PC-3 (cell line): ENCODE results near the gene MKX. TPM values are rescaled to one million over a fixed set of nuclear protein-coding genes. Genes with fewer than 3 reads are reported as not detected.
"Not testable (repeated sequence)": the region's sequence is repeated elsewhere in the genome, so short reads cannot be mapped to it uniquely, and the experiment has no call there.

Experiments
- ATAC-seq: fragments of 200-7000 bp; cut with Tn5 transposase; 2 replicates; pipeline ENCODE4 v1.9.1; 2020; ENCODE audit warnings: mild to moderate bottlenecking, moderate library complexity
- BruUV-seq: library from RNA; stranded (reverse); fragments of 400-500 nt; replicated peaks from 2 replicates; lab custom pipeline; 2021; lab: Mats Ljungman, UMichigan
- CTCF ChIA-PET: fragments of 300-600 bp; sonication (Branson Sonifier 250); formaldehyde crosslinking; loops from one replicate; lab custom pipeline; 2022; ENCODE audit warnings: antibody characterized with exemption; lab: Charles Lee
- POLR2A ChIA-PET: fragments of 300-600 bp; sonication (Branson Sonifier 250); formaldehyde crosslinking; loops from one replicate; lab custom pipeline; 2022; ENCODE audit warnings: antibody characterized with exemption; ENCODE audit not compliant: unreplicated experiment; lab: Charles Lee
- DNase-seq: peaks from one replicate; pipeline ENCODE4 v3.0.0-alpha.2; 2015
- H2AFZ ChIP-seq: fragments of 300-600 bp; sonication (generic); 2 replicates; pipeline ENCODE4 v1.6.0; 2016; ENCODE audit warnings: antibody characterized with exemption, low read length
- H3F3A ChIP-seq: fragments of 300-600 bp; sonication (generic); one replicate; pipeline ENCODE4 v1.6.0; 2017; ENCODE audit warnings: antibody characterized with exemption, low read length, control low read depth, mild to moderate bottlenecking; ENCODE audit not compliant: unreplicated experiment
- H3K27ac ChIP-seq: fragments of 300-600 bp; sonication (generic); 2 replicates; pipeline ENCODE4 v1.5.1; 2016; ENCODE audit warnings: mild to moderate bottlenecking, low read length
- H3K27me3 ChIP-seq: fragments of 300-600 bp; sonication (generic); 2 replicates; pipeline ENCODE4 v1.6.1; 2016; ENCODE audit warnings: low read length, mixed read lengths
- H3K36me3 ChIP-seq: fragments of 300-600 bp; sonication (generic); 2 replicates; pipeline ENCODE4 v1.6.1; 2016; ENCODE audit warnings: low read depth, mixed run types, low read length, mixed read lengths
- H3K4me1 ChIP-seq: fragments of 300-600 bp; sonication (generic); 2 replicates; pipeline ENCODE4 v1.5.1; 2016; ENCODE audit warnings: low read length; ENCODE audit not compliant: insufficient read depth
- H3K4me2 ChIP-seq: fragments of 300-600 bp; sonication (generic); 2 replicates; pipeline ENCODE4 v1.6.0; 2016; ENCODE audit warnings: low read length
- H3K4me3 ChIP-seq: fragments of 300-600 bp; sonication (generic); 2 replicates; pipeline ENCODE4 v1.5.1; 2016; ENCODE audit warnings: mild to moderate bottlenecking, low read length, mixed read lengths
- H3K79me2 ChIP-seq: fragments of 300-600 bp; sonication (generic); 2 replicates; pipeline ENCODE4 v1.6.1; 2017; ENCODE audit warnings: low read length, mixed read lengths
- H3K9ac ChIP-seq: fragments of 300-600 bp; sonication (generic); 2 replicates; pipeline ENCODE4 v1.6.0; 2016; ENCODE audit warnings: mild to moderate bottlenecking, low read length
- H3K9me2 ChIP-seq: fragments of 300-600 bp; sonication (generic); replicated peaks from 2 replicates; pipeline ENCODE4 v1.6.1; 2016; ENCODE audit warnings: mixed run types, low read length, mixed read lengths
- H3K9me3 ChIP-seq: fragments of 300-600 bp; sonication (generic); 2 replicates; pipeline ENCODE4 v1.6.1; 2016; ENCODE audit warnings: low read length, mixed read lengths
- H4K20me1 ChIP-seq: fragments of 300-600 bp; sonication (generic); 2 replicates; pipeline ENCODE4 v1.6.1; 2016; ENCODE audit warnings: low read length, mixed read lengths
- EZH2 ChIP-seq: fragments of 300-600 bp; sonication (generic); IDR thresholded peaks from one replicate; pipeline ENCODE4 v1.6.1; 2017; ENCODE audit warnings: antibody characterized with exemption, mild to moderate bottlenecking, low read length; ENCODE audit not compliant: unreplicated experiment
- EZH2phosphoT487 ChIP-seq: fragments of 300-600 bp; sonication (generic); IDR thresholded peaks from 2 replicates; pipeline ENCODE4 v1.6.1; 2018; ENCODE audit warnings: mild to moderate bottlenecking, antibody characterized with exemption, low read length, borderline replicate concordance
- intact Hi-C: fragments of 100-400 bp; cut with micrococcal nuclease; formaldehyde crosslinking; loops from 2 replicates; pipeline ENCODE4 v1.9.0; 2023
- total RNA-seq: library from RNA; depleted of rRNA; stranded (reverse); fragments of >200 nt; gene quantifications from 2 replicates; pipeline ENCODE4 v1.2.3, GENCODE V29; 2014
- TF ChIP-seq, protein P1 (sequence below): fragments of 300-600 bp; sonication (generic); conservative IDR thresholded peaks from 2 replicates; pipeline ENCODE4 v1.5.1; 2017; ENCODE audit warnings: antibody characterized with exemption, low read depth, mild to moderate bottlenecking, low read length

MKX gene
- total RNA-seq, 1 experiment from 2014 or later, result 3.5 TPM

GRCh38 chr10:27685681-27686080 lies 59.9 kb downstream of the MKX start:
- TF ChIP-seq EZH2 (no peak), EZH2phosphoT487 (no peak)
- TF ChIP-seq, protein P1, sequence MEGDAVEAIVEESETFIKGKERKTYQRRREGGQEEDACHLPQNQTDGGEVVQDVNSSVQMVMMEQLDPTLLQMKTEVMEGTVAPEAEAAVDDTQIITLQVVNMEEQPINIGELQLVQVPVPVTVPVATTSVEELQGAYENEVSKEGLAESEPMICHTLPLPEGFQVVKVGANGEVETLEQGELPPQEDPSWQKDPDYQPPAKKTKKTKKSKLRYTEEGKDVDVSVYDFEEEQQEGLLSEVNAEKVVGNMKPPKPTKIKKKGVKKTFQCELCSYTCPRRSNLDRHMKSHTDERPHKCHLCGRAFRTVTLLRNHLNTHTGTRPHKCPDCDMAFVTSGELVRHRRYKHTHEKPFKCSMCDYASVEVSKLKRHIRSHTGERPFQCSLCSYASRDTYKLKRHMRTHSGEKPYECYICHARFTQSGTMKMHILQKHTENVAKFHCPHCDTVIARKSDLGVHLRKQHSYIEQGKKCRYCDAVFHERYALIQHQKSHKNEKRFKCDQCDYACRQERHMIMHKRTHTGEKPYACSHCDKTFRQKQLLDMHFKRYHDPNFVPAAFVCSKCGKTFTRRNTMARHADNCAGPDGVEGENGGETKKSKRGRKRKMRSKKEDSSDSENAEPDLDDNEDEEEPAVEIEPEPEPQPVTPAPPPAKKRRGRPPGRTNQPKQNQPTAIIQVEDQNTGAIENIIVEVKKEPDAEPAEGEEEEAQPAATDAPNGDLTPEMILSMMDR, result no peak
- no peaks in the 10 kb centered on the region for H3K9me3 ChIP-seq
- no peaks in the 10 kb centered on the region for H4K20me1 ChIP-seq
- H3K4me1 ChIP-seq, result no peaks in the 10 kb centered on the region
- no peak overlapping the region for H3K9ac ChIP-seq
- no peaks in the 10 kb centered on the region for H3K36me3 ChIP-seq
- no peaks in the 10 kb centered on the region for H3K9me2 ChIP-seq
- CTCF ChIA-PET, result no interaction called here
- no peaks in the 10 kb centered on the region for H3K27me3 ChIP-seq
- BruUV-seq, result no TSS peak
- no peak overlapping the region for H3K27ac ChIP-seq
- intact Hi-C loops, result no loop called here
- no peak overlapping the region for H3K4me2 ChIP-seq
- H2AFZ ChIP-seq, result no peak overlapping the region
- H3F3A ChIP-seq, result no peaks in the 10 kb centered on the region
- no peaks in the 10 kb centered on the region for H3K79me2 ChIP-seq
- ATAC-seq (no peak), DNase-seq (no peak)
- H3K4me3 ChIP-seq, result no peak overlapping the region
- POLR2A ChIA-PET, result no interaction called here

GRCh38 chr10:27683226-27683625 lies 62.4 kb downstream of the MKX start:
- intact Hi-C loops, result no loop called here
- no TSS peak for BruUV-seq
- H3K4me3 ChIP-seq, result no peak overlapping the region
- H3K9ac ChIP-seq, result no peak overlapping the region
- no peaks in the 10 kb centered on the region for H3F3A ChIP-seq
- H3K9me3 ChIP-seq, result no peaks in the 10 kb centered on the region
- no peaks in the 10 kb centered on the region for H3K36me3 ChIP-seq
- no peaks in the 10 kb centered on the region for H3K79me2 ChIP-seq
- no peak overlapping the region for H3K4me2 ChIP-seq
- no peak overlapping the region for H3K27ac ChIP-seq
- H3K4me1 ChIP-seq, result no peaks in the 10 kb centered on the region
- H2AFZ ChIP-seq, result no peak overlapping the region
- ChIA-PET CTCF (no interaction called here), POLR2A (no interaction called here)
- no peak for ATAC-seq
- H3K27me3 ChIP-seq, result no peaks in the 10 kb centered on the region
- no peaks in the 10 kb centered on the region for H3K9me2 ChIP-seq
- no peaks in the 10 kb centered on the region for H4K20me1 ChIP-seq
- TF ChIP-seq, protein P1, result no peak
- TF ChIP-seq EZH2phosphoT487 (no peak), EZH2 (no peak)
- DNase-seq, result no peak

DNA sequence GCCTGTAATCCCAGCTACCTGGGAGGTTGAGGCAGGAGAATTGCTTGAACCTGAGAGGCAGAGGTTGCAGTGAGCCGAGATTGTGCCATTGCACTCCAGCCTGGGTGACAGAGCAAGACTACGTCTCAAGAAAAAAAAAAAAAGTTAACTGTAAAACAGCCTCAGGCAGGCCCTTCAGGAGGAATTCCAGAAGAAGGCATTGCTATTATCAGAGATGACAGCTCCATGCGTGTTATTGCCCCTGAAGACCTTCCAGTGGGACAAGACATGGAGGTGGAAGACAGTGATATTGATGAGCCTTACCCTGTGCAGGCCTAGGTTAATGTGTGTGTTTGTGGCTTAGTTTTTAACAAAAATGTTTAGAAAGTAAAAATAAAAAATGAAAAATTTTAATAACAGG lies 63.8 kb downstream of the MKX start:
- H3K4me2 ChIP-seq, BruUV-seq, H3K27me3 ChIP-seq, H3K4me1 ChIP-seq, H3K79me2 ChIP-seq, H3K9ac ChIP-seq, H4K20me1 ChIP-seq, H3F3A ChIP-seq, ATAC-seq, H3K36me3 ChIP-seq, H3K9me2 ChIP-seq, H3K4me3 ChIP-seq, intact Hi-C loops, H2AFZ ChIP-seq, CTCF ChIA-PET, DNase-seq, H3K27ac ChIP-seq, H3K9me3 ChIP-seq: not testable (repeated sequence)
- POLR2A ChIA-PET, result interaction anchor here (0.7 kb wide), 1 partner anchor 98 kb away, joined by 3 read pairs; no protein-coding TSS in a partner anchor
